SK-N-SH (cell line): ENCODE measurements around the gene PHKB. TPM values are rescaled to one million over a fixed set of nuclear protein-coding genes. Genes with fewer than 3 reads are reported as not detected.

Experiments used
- CTCF ChIA-PET: fragments of 300-600, 350-600 bp; formaldehyde crosslinking; extraction: SDS; loops from one replicate; lab custom pipeline; 2021; lab: Yijun Ruan, JAX
- POLR2A ChIA-PET: fragments of 350-600 bp; sonication (Branson Sonifier 250); formaldehyde crosslinking; extraction: SDS; loops from one replicate; lab custom pipeline; 2020; ENCODE audit warnings: antibody characterized with exemption, inconsistent platforms; lab: Yijun Ruan, JAX
- DNase-seq: peaks from one replicate; pipeline ENCODE4 v3.0.0; 2012
- H2AFZ ChIP-seq: fragments of 200-600 bp; sonication (generic); 2 replicates; pipeline ENCODE4 v1.8.1; 2016; ENCODE audit warnings: antibody characterized with exemption, mild to moderate bottlenecking, low read depth
- H3F3A ChIP-seq: fragments of 200-600 bp; sonication (generic); replicated peaks from 2 replicates; pipeline ENCODE3; 2016; ENCODE audit warnings: antibody characterized with exemption, mild to moderate bottlenecking; ENCODE audit not compliant: insufficient read depth
- H3K27ac ChIP-seq, 2 experiments: fragments of 200-500 bp in 1 of 2; fragments of 200-600 bp in 1 of 2; sonication (Bioruptor generic) in 1 of 2; sonication (generic), shearing (Covaris generic) in 1 of 2; 2 replicates each; pipeline versions ENCODE4 v1.5.1 to v1.6.1; 2014 to 2016; ENCODE audit warnings: low read depth in 2 of 2, inconsistent platforms in 1 of 2, low read length in 1 of 2, mild to moderate bottlenecking in 1 of 2, mixed read lengths in 1 of 2
- H3K27me3 ChIP-seq: fragments of 200-600 bp; sonication (generic), shearing (Covaris generic); 2 replicates; pipeline ENCODE4 v1.6.1; 2016; ENCODE audit warnings: mixed run types; ENCODE audit not compliant: insufficient read depth
- H3K36me3 ChIP-seq, 2 experiments: fragments of 200-500 bp in 1 of 2; fragments of 200-600 bp in 1 of 2; sonication (Bioruptor generic) in 1 of 2; sonication (generic) in 1 of 2; replicated peaks in 1 of 2; 2 replicates each; pipeline versions ENCODE3 to v1.5.1; 2014 to 2016; ENCODE audit warnings: low read length in 1 of 2, mild to moderate bottlenecking in 1 of 2; ENCODE audit not compliant: insufficient read depth in 2 of 2, control insufficient read depth in 1 of 2
- H3K4me1 ChIP-seq, 2 experiments: fragments of 200-500 bp in 1 of 2; fragments of 200-600 bp in 1 of 2; sonication (Bioruptor generic) in 1 of 2; sonication (generic), shearing (Covaris generic) in 1 of 2; 2 replicates each; pipeline versions ENCODE4 v1.5.1 to v1.6.1; 2014 to 2016; ENCODE audit warnings: low read depth in 1 of 2, low read length in 1 of 2, mixed run types in 1 of 2; ENCODE audit not compliant: insufficient read depth in 2 of 2, control insufficient read depth in 1 of 2
- H3K4me2 ChIP-seq: fragments of 200-600 bp; sonication (generic), shearing (Covaris generic); 2 replicates; pipeline ENCODE4 v1.6.1; 2017; ENCODE audit warnings: mixed run types
- H3K4me3 ChIP-seq, 2 experiments: fragments of 200-500 bp in 1 of 2; fragments of 200-600 bp in 1 of 2; sonication (Bioruptor generic) in 1 of 2; sonication (generic), shearing (Covaris generic) in 1 of 2; 2 replicates each; pipeline versions ENCODE4 v1.5.1 to v1.8.1; 2014 to 2016; ENCODE audit warnings: low read depth in 2 of 2, inconsistent platforms in 1 of 2, low read length in 1 of 2, mild to moderate bottlenecking in 1 of 2, mixed read lengths in 1 of 2, moderate library complexity in 1 of 2
- H3K79me2 ChIP-seq: fragments of 200-600 bp; sonication (generic); 2 replicates; pipeline ENCODE4 v1.8.1; 2017; ENCODE audit warnings: mild to moderate bottlenecking; ENCODE audit not compliant: insufficient read depth
- H3K9ac ChIP-seq: fragments of 200-600 bp; sonication (generic); 2 replicates; pipeline ENCODE4 v1.6.1; 2017; ENCODE audit warnings: mixed run types
- H3K9me2 ChIP-seq: fragments of 200-600 bp; sonication (generic); 2 replicates; pipeline ENCODE4 v1.6.1; 2017; ENCODE audit warnings: mixed run types
- H3K9me3 ChIP-seq: fragments of 200-600 bp; sonication (generic); 2 replicates; pipeline ENCODE4 v1.6.1; 2017; ENCODE audit warnings: mixed run types, mild to moderate bottlenecking, moderate library complexity
- H4K20me1 ChIP-seq: fragments of 200-600 bp; sonication (generic); 2 replicates; pipeline ENCODE4 v1.6.1; 2017; ENCODE audit warnings: mild to moderate bottlenecking, mixed run types; ENCODE audit not compliant: insufficient read depth
- ELF1 ChIP-seq: IDR thresholded peaks from 2 replicates; pipeline ENCODE4 v1.4.0; 2012
- EP300 ChIP-seq, 2 experiments: IDR thresholded peaks; 2 replicates each; pipeline versions ENCODE4 v1.4.0 to v1.6.1; 2012; ENCODE audit warnings: borderline replicate concordance in 1 of 2, low read depth in 1 of 2, low read length in 1 of 2
- FOSL2 ChIP-seq: IDR thresholded peaks from 2 replicates; pipeline ENCODE4 v1.4.0; 2012; ENCODE audit warnings: low read depth, mild to moderate bottlenecking, moderate library complexity, borderline replicate concordance
- FOXJ3 ChIP-seq: sonication (generic); formaldehyde crosslinking; IDR thresholded peaks from 2 replicates; pipeline ENCODE4 v1.5.1; 2020; ENCODE audit warnings: mild to moderate bottlenecking, missing genetic modification reagents
- GATA2 ChIP-seq: sonication (generic); formaldehyde crosslinking; IDR thresholded peaks from 2 replicates; pipeline ENCODE4 v1.5.0; 2020; ENCODE audit warnings: mild to moderate bottlenecking, missing genetic modification reagents
- JUND ChIP-seq: IDR thresholded peaks from 2 replicates; pipeline ENCODE4 v1.4.0; 2012
- NFIC ChIP-seq: IDR thresholded peaks from 2 replicates; pipeline ENCODE4 v1.4.0; 2012; ENCODE audit warnings: borderline replicate concordance
- PBX3 ChIP-seq: IDR thresholded peaks from 2 replicates; pipeline ENCODE4; 2012
- POLR2AphosphoS5 ChIP-seq: IDR thresholded peaks from 2 replicates; pipeline ENCODE4 v1.6.1; 2012; ENCODE audit warnings: low read depth, low read length
- RFX5 ChIP-seq: IDR thresholded peaks from 2 replicates; pipeline ENCODE4 v1.6.1; 2012; ENCODE audit warnings: mild to moderate bottlenecking, improper control_type of control experiment, low read length
- SIN3A ChIP-seq: IDR thresholded peaks from 2 replicates; pipeline ENCODE4 v1.6.1; 2012; ENCODE audit warnings: low read depth, mild to moderate bottlenecking, low read length, moderate library complexity, borderline replicate concordance
- TAF1 ChIP-seq: IDR thresholded peaks from 2 replicates; pipeline ENCODE4 v1.6.1; 2012; ENCODE audit warnings: low read depth, mild to moderate bottlenecking, low read length, moderate library complexity, borderline replicate concordance
- TCF12 ChIP-seq: IDR thresholded peaks from 2 replicates; pipeline ENCODE4 v1.4.0; 2012
- ZBTB33 ChIP-seq: IDR thresholded peaks from 2 replicates; pipeline ENCODE4 v1.4.0; 2012; ENCODE audit warnings: low read depth, borderline replicate concordance
- WGBS: methylation state at CpG from one replicate; pipeline ENCODE4 v1.1.6; 2017; ENCODE audit warnings: low lambda C conversion rate; 5-methylcytosine and 5-hydroxymethylcytosine counted together
- polyA plus RNA-seq, 3 experiments: library from polyadenylated mRNA; depleted of rRNA; stranded (reverse); fragments of >200 nt; gene quantifications; 2 replicates each; pipeline ENCODE4 v1.2.3, GENCODE V29; 2012

The PHKB gene
- polyA plus RNA-seq, 1 of the 3 experiments (the other 2 are of a cell fraction): 20.8 TPM

DNA sequence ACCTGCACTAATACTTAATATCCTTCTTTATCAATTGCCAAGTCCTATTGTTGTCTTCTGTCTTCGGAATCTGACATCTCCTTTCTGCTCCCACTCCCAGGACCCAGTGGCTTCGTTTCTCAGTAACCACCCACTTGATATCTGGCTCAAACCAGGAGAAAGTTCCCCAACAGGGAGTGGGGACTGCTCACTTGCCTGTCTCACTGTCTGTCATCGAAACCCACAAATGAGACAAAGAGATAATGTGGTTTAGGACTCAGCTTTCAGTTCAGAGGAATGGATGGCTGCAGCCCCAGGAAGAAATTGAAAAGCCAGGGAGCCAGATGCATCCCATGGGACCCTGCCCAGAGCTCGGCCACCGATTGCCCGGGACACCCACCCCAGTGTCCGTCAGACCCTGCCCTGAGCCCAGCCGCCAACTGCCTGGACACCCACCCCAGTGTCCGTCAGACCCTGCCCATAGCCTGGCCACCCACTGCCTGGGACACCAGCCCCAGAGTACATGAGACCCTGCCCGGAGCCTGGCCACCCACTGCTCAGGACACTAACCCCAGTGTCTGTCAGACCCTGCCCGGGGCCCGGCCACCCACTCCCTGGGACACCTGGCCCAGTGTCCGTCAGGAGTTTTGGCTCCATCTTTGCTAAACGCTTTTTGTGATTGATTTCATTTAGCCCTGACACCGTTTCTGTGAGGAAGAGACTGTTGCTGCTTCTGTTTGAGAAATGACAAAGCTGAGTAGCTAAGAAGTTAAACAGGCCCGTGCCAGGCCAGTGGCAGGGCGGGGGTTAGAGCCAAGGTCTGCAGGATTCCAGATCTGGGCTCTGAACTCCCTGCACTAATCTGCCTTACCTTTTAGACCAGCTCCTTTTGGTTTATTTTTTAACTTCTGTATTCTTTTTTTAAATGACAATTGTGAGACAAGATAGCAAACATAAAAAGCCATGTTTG, 251.4 kb downstream of the PHKB start:
- Histone ChIP-seq H3K79me2 (no peaks in the 10 kb centered on the region), H3F3A (peaks cover 2% of the 10 kb centered on the region), H3K4me3 (no peak overlapping the region), H3K9me2 (no peaks in the 10 kb centered on the region), H3K4me1 (peaks cover 0 to 14% of the 10 kb centered on the region in 2 experiments; a peak in 2 of 4 replicates), H3K9me3 (no peaks in the 10 kb centered on the region), H3K9ac (no peak overlapping the region), H4K20me1 (no peaks in the 10 kb centered on the region), H3K27me3 (no peaks in the 10 kb centered on the region), H3K27ac (peak overlapping the region; percentile 29 to 34; a peak in 3 of 4 replicates), H3K36me3 (no peaks in the 10 kb centered on the region), H3K4me2 (peak overlapping the region; percentile 61), H2AFZ (peak overlapping the region; percentile 46; the same call in 1 of the 2 replicates)
- WGBS: 68% methylated on average over 12 of the region's 17 CpGs
- DNase-seq: peak; percentile 48
- CTCF ChIA-PET: interaction anchor here (0.9 to 1.8 kb wide), 2 partner anchors 568 to 571 kb away, joined by 3 to 7 read pairs; partner anchors contain the start of gene NETO2
- TF ChIP-seq PBX3 (peak; percentile 30; the same call in 1 of the 2 replicates), RFX5 (no peak), SIN3A (no peak), FOXJ3 (CRISPR knock-in tag) (no peak), TAF1 (no peak)
- POLR2A ChIA-PET: no interaction called here

DNA sequence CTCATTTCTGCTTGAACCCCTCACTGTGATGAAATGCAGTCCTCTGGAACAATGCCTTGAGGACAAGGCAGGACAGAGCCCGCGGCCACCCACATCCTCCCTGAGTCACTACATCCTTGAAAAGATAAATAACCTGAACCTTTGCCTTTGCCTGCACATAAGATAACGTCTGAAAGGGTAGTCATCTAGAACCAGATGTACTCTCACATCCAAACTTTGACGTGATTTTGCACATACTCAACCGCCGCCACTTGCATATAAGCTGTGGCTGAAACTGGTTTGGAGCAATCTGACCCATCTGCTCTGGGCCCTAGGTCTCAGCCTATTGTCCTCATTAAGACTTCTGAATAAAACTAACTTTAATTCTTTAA, 252.1 kb downstream of the PHKB start:
- DNase-seq: peak; percentile 41
- Histone ChIP-seq H3K9me2 (no peaks in the 10 kb centered on the region), H2AFZ (peak overlapping the region; percentile 46; the same call in 1 of the 2 replicates), H3K27me3 (no peaks in the 10 kb centered on the region), H3K36me3 (no peaks in the 10 kb centered on the region), H3K9me3 (no peaks in the 10 kb centered on the region), H3K4me3 (no peak overlapping the region), H3F3A (peaks cover 2% of the 10 kb centered on the region), H3K4me2 (peak overlapping the region; percentile 61), H4K20me1 (no peaks in the 10 kb centered on the region), H3K27ac (peak overlapping the region in 1 of 2 experiments; percentile 29; a peak in 3 of 4 replicates), H3K4me1 (peaks cover 0 to 14% of the 10 kb centered on the region in 2 experiments; a peak in 2 of 4 replicates), H3K79me2 (no peaks in the 10 kb centered on the region), H3K9ac (no peak overlapping the region)
- CTCF ChIA-PET: interaction anchor here (0.9 to 1.8 kb wide), 2 partner anchors 569 to 572 kb away, joined by 3 to 7 read pairs; partner anchors contain the start of gene NETO2
- WGBS: 41% methylated on average over 6 of the region's 6 CpGs
- peak in 1 of 2 experiments; percentile 68; a peak in 1 of 4 replicates for TF ChIP-seq EP300 (IDR thresholded peaks at IDR 0.05; ENCODE audit: borderline replicate concordance in 1 of 2, low read depth in 1 of 2, low read length in 1 of 2)
- peak; percentile 53 for TF ChIP-seq JUND
- peak; percentile 88 for TF ChIP-seq TCF12
- TF ChIP-seq FOXJ3 (CRISPR knock-in tag): no peak
- no peak for TF ChIP-seq RFX5
- peak; percentile 27; the same call in 1 of the 2 replicates for TF ChIP-seq POLR2AphosphoS5
- peak; percentile 15; the same call in 1 of the 2 replicates for TF ChIP-seq NFIC
- TF ChIP-seq ZBTB33: no peak
- no peak for TF ChIP-seq ELF1
- peak; percentile 69 for TF ChIP-seq PBX3
- TF ChIP-seq GATA2: no peak
- peak; percentile 48; the same call in 1 of the 2 replicates for TF ChIP-seq FOSL2
- POLR2A ChIA-PET: no interaction called here
